A673 (cell line): ENCODE data around the gene CUX1. TPM values are rescaled to one million over a fixed set of nuclear protein-coding genes. Genes with fewer than 3 reads are reported as not detected.

ENCODE experiments used
- BruUV-seq: library from RNA; stranded (reverse); fragments of 400-500 nt; replicated peaks from 2 replicates; lab custom pipeline; 2021; lab: Mats Ljungman, UMichigan
- CTCF ChIA-PET: fragments of 300-600 bp; sonication (Branson Sonifier 250); formaldehyde crosslinking; loops from one replicate; lab custom pipeline; 2022; ENCODE audit warnings: antibody characterized with exemption; lab: Charles Lee
- POLR2A ChIA-PET: fragments of 300-600 bp; sonication (Branson Sonifier 250); formaldehyde crosslinking; loops from one replicate; lab custom pipeline; 2022; ENCODE audit warnings: antibody characterized with exemption; ENCODE audit not compliant: low non-redundant PET; lab: Charles Lee
- DNase-seq: peaks from one replicate; pipeline ENCODE4 v3.0.0-alpha.2; 2015; ENCODE audit warnings: low spot score
- H3K27ac ChIP-seq: fragments of 200-600 bp; sonication (generic); 2 replicates; pipeline ENCODE4 v1.5.1; 2016; ENCODE audit warnings: mixed run types, low read depth, mild to moderate bottlenecking, mixed read lengths, antibody characterized with exemption, low read length; ENCODE audit not compliant: poor library complexity, severe bottlenecking
- H3K27me3 ChIP-seq: fragments of 200-600 bp; sonication (generic); replicated peaks from 2 replicates; pipeline ENCODE4 v1.6.1; 2017; ENCODE audit warnings: mixed run types, low read depth, mild to moderate bottlenecking, mixed read lengths, antibody characterized with exemption, low read length; ENCODE audit not compliant: insufficient read depth, poor library complexity
- H3K36me3 ChIP-seq: fragments of 200-600 bp; sonication (generic); 2 replicates; pipeline ENCODE4 v1.6.1; 2016; ENCODE audit warnings: mixed run types, mild to moderate bottlenecking, mixed read lengths, antibody characterized with exemption, low read length; ENCODE audit not compliant: insufficient read depth, poor library complexity, severe bottlenecking
- H3K4me1 ChIP-seq: fragments of 200-600 bp; sonication (generic); 2 replicates; pipeline ENCODE4 v1.6.1; 2017; ENCODE audit warnings: mixed run types, mild to moderate bottlenecking, mixed read lengths, antibody characterized with exemption, low read length; ENCODE audit not compliant: insufficient read depth, poor library complexity, severe bottlenecking
- H3K4me3 ChIP-seq: fragments of 200-600 bp; sonication (generic); 2 replicates; pipeline ENCODE4 v1.5.1; 2016; ENCODE audit warnings: low read depth, mixed run types, mild to moderate bottlenecking, mixed read lengths, low read length; ENCODE audit not compliant: poor library complexity, severe bottlenecking
- H3K9me3 ChIP-seq: fragments of 200-600 bp; sonication (generic); 2 replicates; pipeline ENCODE4 v1.6.1; 2016; ENCODE audit warnings: mixed run types, low read depth, mild to moderate bottlenecking, mixed read lengths, antibody characterized with exemption, low read length; ENCODE audit not compliant: poor library complexity, severe bottlenecking
- CTCF ChIP-seq: fragments of 300-800, 200-600 bp; sonication (generic); conservative IDR thresholded peaks from 2 replicates; pipeline ENCODE4 v1.5.1; 2017; ENCODE audit warnings: low read depth, mild to moderate bottlenecking, antibody characterized with exemption, low read length, moderate library complexity, mixed read lengths
- EZH2 ChIP-seq: fragments of 200-600 bp; sonication (generic); IDR thresholded peaks from 2 replicates; pipeline ENCODE4 v1.6.1; 2017; ENCODE audit warnings: borderline replicate concordance, low read depth, mild to moderate bottlenecking, mixed read lengths, antibody characterized with exemption, low read length; ENCODE audit not compliant: poor library complexity, severe bottlenecking
- intact Hi-C: fragments of 100-400 bp; cut with micrococcal nuclease; formaldehyde crosslinking; loops from one replicate; pipeline ENCODE4 v1.10.0; 2022; ENCODE audit not compliant: unreplicated experiment
- total RNA-seq: library from RNA; stranded (reverse); gene quantifications from 2 replicates; pipeline ENCODE4 v1.2.3, GENCODE V29; 2021

Gene CUX1
- total RNA-seq, 1 experiment from 2014 or later = 49.4 TPM

- POLR2A ChIA-PET = no interaction called here
- Histone ChIP-seq H3K36me3 (no peaks in the 10 kb centered on the region), H3K27me3 (no peaks in the 10 kb centered on the region), H3K27ac (no peak overlapping the region), H3K9me3 (no peaks in the 10 kb centered on the region), H3K4me1 (peaks cover 4% of the 10 kb centered on the region), H3K4me3 (no peak overlapping the region)
- no TSS peak for BruUV-seq
- CTCF ChIA-PET = no interaction called here
- no peak for TF ChIP-seq CTCF
- TF ChIP-seq EZH2 = no peak
- no peak for DNase-seq
- intact Hi-C loops = no loop called here
These were observed 477.2 kb downstream of the CUX1 start for GRCh38 chr7:102294589-102294988.

DNA sequence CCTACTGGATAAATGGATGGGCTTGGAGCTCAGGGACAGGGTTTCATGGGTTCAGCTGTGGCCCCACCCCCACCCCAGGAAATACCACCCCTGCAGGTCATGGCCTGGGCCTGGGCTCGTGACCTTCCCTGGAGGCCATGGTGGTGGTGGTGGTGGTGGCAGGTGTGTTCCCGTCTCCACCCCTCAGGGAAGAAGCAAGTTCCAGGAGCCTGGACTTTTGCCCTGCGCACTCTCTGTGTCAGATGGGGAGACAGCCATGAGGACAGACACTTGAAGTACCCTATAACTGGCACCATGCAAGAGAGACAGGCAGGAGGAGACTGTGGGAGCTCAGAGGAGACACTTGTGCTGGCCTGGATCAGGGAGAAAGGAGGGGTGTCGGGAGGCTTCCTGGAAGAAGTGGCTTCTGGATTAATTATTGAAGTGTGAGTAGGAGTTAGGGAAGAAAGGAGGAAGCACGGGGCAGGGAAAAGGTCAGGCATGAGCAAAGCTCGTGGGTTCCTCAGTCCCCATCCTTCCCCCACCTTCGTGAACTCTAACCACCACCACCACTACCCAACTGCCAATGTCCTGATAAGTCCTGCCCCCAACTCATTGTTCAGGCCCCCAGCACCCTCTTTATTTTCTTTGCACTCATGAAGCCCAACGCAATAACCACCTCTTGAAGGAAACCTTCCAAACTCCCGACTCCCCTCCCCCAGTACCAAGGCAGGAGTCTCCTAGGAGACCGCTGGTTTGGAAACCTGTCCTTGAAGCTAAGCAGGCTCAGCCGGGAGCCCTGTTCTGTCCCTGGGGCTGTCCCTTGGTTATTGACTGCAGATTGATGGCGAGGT, 478.1 kb downstream of the CUX1 start:
- Histone ChIP-seq H3K9me3 (no peaks in the 10 kb centered on the region), H3K27me3 (no peaks in the 10 kb centered on the region), H3K4me3 (no peak overlapping the region), H3K27ac (no peak overlapping the region), H3K36me3 (no peaks in the 10 kb centered on the region), H3K4me1 (peaks cover 4% of the 10 kb centered on the region)
- no TSS peak for BruUV-seq
- CTCF ChIA-PET = no interaction called here
- POLR2A ChIA-PET = no interaction called here
- intact Hi-C loops = no loop called here
- DNase-seq = no peak
- no peak for TF ChIP-seq EZH2
- TF ChIP-seq CTCF = no peak

GRCh38 chr7:102296179-102296438, 478.7 kb downstream of the CUX1 start:
- POLR2A ChIA-PET = no interaction called here
- CTCF ChIA-PET = no interaction called here

More at GRCh38 chr7:102296179-102296438, 478.7 kb downstream of the CUX1 start:
- Histone ChIP-seq H3K9me3 (no peaks in the 10 kb centered on the region), H3K4me1 (peaks cover 4% of the 10 kb centered on the region), H3K36me3 (no peaks in the 10 kb centered on the region), H3K4me3 (no peak overlapping the region), H3K27me3 (no peaks in the 10 kb centered on the region), H3K27ac (no peak overlapping the region)
- DNase-seq = no peak
- intact Hi-C loops = no loop called here
- TF ChIP-seq EZH2 = no peak
- TF ChIP-seq CTCF = no peak
- BruUV-seq = no TSS peak
